GM18870 (cell line): Measurements from ENCODE around the gene EIF5.
A peak's percentile ranks its signal among the peaks of the same experiment; 100 is the strongest.

Source experiments
- ATAC-seq: cut with Tn5 transposase; IDR thresholded peaks from one replicate; pipeline ENCODE4 v1.9.1; 2021; ENCODE audit warnings: moderate library complexity; ENCODE audit not compliant: unreplicated experiment

Gene EIF5

DNA sequence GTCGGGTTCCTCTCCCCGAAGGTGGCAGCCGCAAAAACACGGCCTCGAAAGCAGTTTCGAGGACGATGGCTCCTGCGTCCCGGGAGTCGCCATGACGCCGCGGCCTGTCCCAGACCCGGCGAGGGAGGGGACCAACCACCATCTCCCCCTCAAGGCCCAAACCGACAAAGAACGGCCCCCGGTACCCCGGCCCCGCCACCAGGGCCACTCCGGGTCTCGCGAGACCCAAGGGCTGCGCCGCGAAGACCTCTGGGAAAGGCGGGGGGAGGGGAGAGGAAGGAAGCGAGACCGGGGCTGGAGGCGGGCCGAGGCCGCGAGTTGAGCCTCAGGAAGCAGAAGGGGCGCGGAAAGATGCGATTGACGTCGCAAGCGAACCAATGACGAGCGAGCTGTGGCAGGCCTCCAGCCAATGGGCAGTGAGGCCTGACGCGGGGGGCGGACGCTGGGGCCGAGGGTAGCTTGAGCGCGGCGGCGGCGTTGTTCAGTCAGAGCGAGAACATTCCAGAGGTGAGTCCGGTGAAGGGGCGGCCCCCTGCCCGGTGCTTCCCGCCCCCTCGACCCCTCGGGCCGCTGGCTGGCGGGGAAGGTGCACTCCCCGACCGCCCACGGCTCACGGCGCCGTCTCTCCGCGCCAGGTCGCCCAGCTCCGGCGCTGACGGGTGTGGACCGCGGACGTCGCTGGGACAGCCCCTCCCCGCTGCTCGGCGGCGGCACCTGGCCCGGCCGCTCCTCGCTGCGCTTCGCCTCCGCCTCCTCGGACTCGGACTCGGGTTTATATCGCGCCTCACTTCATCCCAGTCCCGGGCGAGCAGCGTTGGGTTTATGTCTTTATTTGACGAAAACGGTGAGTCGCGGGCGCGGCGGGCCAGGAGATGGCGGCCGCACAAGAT is at the start of gene EIF5:
Gene EIF5, plus strand, starts transcription at position 484 of the 890 bp plus-strand sequence. CDS start 1,624 bp downstream, outside the sequence.
- ATAC-seq = peak; percentile 78

DNA sequence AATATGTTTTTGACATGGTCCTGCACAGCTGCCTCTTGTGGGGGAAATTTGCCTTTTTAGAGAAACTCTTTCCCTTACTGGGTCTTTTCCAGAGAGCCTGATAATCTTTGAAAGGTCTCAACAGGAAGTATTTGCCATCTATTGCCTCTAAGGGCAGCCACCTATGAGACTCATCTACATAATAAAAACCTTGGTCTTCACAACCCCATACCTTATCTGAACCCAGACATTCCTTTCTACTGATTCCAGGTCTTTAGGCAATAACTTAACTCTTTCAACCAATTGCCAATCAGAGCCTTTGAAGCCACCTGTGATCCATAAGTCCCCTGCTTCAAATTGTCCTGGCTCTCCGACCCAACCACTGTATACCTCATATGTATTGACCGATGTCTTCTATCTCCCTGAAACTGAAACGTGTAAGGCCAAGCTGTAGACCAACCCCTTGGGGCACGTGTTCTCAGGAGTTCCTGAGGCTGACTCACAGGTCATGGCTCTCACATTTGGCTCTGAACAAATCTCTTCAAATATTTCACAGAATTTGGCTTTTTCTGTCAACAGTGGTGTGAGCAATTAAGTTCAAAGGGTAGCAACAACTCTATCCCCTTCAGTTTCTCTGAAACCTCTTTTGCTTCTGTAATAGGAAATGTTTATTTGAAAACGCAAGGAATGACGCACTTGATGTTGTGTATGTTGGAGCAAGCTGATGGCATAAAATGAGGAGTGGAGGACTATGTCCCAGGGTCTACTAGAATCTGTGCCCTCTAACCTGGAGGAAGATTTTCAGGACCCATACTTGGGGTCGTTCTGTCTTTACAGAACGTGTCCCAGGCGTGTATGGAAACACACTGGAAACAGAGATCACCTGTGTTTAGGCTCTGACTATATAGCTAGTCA is 49.2 kb upstream of the EIF5 start:
- ATAC-seq = no peak

DNA sequence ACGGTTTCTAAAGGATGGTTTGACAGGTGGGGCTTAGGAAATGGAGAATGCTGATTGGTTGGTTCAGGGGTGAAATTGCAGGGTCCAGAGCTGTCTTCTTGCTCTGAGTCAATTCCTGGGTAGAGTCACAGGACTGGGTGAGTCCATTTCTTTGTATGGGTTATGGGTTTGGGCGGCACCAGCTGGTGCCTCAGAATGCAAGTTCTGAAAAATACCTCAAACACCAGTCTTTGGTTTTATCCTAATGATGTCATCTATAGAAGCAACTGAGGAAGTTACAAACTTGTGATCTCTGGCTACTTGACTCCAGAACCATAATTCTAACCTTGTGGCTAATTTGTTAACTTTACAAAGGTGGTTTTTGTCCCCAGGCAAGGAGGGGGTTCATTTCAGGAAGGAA is 47.6 kb upstream of the EIF5 start:
- no peak for ATAC-seq

DNA sequence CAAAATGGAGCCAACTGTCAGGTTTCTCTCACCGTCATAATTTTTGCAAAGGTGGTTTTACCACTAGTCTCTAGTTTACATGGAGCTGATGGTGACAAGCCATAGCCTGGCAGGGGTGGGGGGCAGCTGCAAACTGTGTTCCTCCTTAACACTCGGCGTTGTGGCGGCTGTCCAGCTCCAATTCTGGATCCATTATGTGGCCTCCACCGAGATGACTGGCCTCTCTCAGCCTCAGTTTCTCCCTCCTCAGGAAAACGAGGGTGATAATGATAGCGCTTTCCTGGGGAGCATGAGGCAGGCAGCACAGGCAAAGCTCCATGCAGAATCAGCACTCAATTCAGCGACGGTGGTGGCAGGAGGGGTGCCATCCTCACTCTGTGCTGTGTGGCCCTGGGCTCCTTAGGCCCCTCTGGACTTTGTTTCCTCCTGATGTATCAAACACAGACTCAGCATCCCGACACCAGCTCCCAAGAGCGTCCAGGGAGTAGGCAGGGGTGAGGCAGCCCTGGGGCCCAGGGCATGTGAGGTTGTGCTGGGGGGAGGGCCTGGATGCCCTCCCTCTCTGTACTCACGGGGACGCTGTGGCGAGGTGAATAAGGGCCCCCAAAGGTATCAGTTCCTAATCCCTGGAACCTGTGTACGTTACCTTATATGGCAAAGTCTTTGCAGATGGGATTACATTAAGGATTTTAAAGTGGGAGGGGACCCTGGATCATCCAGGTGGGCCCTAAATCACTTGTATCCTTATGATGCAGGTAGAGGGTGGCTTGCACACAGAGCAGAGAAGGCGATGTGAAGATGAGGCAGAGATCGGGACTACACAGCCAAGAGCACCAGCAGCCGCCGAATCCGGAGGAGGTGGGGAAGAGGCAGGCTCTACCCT is 46.8 kb upstream of the EIF5 start:
- no peak for ATAC-seq

DNA sequence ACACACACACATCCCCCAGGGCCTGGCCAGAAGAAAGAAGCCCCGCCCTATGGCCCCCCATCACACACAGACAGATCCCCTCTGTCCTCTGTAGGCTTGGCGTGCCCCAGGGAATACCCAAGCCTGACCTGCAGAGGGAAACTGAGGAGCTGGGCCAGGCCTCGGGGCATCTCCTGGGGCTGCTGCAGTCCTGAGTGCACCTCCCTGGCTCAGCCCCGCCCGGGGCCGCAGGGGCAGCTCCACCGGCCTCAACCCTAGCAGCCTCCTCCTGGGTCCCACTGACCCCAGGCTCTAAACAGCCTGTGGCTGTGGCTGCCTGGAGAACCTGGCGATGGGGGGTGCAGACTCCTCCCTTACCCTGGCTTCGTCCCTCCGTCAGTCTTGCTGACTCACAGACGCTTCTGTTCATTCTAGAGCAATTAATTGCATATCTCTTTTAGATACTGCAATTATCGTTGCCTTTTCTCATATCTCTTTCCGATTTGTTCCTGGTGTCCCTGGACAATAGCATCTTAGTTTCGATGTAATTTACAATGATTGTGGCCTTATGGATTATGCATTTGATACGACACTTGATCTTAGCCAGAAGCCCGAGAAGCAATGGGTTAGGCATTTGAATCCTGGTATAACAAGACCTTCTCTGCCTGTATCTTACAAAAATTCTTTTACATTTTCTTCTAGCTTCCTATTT is 45.8 kb upstream of the EIF5 start:
- ATAC-seq = no peak

DNA sequence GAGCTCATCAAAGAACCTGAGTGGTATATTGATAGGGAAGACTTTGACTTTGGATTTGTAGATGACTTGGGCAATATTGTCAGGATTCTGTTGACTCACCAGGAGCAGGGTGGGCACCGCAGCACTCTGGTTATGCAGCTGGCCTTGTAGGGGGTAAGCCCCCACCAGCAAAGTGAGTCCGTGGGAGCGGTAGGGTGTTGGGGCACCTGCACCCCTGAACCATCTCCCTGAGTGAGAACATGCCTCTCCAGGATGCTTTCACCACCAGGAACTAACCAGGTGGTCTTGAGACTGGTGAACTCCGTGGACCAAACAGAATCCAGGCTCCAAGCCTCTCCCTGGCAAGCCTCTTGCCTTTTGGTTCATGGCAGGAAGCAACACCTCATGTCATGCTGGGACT is 44.0 kb upstream of the EIF5 start:
- no peak for ATAC-seq

DNA sequence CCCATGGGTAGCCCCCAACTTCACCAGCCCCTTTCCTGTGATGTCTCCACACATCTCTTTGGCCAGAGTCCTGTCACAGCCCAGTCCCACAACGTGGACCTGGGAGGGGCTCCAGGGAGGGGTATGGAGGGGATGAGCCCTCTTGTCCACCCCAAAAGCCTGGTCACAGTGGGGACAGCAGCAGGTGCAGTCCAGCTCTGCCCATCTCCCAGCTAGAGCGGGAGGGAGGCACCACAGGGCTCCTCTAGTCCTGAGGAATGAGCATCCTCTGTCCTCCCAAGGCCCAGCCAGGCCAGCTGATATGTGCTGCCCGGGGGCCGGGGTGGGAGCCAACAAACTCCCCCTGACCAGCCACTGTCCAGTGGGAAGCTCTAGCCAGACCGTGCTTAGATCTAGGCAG is 43.5 kb upstream of the EIF5 start:
- ATAC-seq = no peak

DNA sequence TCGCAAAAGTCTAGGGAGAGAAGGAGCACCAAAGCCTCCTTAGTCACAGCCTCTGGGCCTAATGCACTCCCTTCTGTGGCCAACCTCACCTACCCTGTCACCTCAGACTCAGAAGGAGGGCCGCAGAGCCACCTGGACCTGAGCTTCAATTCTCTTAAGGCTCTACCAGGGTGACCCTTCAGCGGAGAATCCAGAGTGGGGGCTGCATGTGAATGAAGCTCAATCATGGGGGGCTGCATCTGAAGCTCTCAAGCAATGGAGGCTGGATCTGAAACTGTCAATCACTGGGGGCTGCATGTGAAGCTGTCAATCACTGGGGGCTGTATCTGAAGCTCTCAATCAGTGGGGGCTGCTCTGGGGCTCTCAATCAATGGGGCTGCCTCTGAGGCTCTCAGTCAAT is 43.1 kb upstream of the EIF5 start:
- no peak for ATAC-seq

DNA sequence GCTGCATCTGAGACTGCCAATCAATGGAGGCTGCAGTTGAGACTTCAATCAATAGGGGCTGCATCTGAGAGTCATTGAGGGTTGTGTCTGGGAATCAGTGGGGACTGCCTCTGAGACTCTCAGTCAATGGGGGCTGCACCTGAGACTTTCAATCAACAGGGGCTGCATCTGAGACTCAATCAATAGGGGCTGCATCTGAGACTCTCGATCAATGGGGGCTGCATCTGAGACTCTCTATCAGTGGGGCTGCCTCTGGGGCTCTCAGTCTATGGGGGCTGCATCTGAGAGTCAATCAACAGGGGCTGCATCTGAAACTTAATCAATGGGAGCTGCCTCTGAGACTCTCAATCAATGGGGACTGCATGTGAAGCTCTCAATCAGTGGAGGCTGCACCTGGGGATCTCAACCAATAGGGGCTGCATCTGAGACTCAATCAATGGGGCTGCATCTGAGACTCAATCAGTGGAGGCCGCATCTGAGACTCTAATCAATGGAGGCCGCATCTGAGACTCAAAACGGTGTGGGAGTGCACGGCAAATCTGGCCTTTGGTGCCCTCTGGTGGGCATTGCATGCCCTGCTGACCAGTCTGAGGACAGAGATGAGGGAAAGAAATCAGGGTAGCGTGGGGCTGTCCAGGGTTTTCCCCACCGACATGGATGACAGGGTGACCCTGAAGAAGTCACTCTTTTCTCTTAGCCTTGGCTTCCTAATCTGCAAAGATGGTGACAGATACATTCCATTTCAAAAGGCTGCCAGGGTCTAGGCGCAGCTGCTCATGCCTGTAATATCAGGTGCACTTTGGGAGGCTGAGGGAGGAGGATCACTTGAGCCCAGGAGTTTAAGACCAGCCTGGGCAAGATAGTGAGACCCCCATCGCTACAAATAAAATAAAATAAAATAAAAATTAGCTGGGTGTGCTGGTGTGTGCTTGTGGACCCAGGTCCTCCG is 41.3 kb upstream of the EIF5 start:
- no peak for ATAC-seq

DNA sequence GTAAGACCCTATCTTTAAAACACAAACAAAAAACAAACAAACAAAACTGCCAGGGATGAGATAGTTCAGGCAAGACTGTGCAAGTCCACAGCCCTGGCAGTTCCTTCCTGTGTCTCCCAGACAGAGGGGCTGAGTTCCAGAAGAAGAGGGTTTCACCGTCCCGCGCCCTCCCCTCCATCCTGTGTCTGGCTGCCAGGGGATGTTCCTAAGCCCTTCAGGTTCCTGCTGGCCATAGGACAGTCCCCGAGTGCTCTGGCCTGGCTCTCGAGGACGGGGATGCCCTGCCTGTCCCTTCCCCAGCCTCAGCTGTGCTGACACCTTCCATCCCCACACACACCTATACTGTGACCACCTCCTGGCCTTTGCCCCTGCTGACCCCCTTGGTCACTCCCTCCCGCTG is 40.6 kb upstream of the EIF5 start:
- no peak for ATAC-seq

DNA sequence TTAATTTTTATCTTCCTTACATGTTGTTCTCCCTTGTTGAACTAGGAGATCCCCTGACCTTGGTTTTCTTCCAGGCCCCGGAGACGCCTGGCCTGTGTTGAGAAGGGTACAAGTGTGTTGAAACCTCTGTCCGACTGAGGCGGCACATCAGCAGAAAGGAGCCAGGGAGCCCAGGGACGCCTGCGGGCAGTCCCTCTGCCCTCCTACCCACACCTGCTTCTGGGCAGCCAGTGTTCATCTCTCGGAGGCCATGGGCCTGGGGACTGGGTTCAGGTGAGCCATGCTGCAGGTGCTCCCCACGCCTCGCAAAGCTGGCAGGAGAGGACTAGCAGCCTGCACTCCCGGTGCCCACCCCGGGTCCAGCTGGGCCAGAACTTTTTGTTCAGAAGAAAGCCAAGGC is 39.9 kb upstream of the EIF5 start:
- no peak for ATAC-seq

DNA sequence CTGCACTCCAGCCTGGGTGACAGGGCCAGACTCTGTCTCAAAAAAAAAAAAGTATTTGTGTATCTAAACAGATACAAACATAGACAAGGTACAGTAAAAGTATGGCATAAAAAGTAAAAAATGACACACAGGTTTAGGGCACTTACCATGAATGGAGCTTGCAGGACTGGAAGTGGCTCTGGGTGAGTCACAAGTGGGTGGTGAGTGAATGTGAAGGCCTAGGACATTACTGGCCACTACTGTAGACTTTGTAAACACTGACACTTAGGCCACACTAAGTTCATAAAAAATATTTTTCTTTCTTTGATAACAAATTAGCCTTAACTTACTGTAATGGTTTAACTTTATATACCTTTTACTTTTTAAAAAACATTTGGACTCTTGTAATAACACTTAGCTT is 38.0 kb upstream of the EIF5 start:
- ATAC-seq = no peak

DNA sequence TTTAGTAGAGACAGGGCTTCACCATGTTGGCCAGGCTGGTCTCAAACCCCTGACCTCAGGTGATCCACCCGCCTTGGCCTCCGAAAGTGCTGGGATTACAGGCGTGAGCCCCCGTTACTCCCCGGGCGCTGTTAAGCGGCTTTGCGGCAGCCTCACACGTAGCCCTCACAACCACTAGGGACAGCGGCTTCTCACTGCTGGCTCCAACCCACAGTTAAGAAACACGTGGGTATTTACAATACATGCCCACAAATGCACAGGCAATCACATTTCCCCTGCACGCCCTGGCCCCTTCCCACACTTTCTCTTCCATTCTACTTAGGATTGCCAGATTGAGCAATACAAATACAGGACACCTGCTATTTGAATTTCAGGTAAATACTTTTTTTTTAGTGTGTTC is 37.0 kb upstream of the EIF5 start:
- no peak for ATAC-seq

DNA sequence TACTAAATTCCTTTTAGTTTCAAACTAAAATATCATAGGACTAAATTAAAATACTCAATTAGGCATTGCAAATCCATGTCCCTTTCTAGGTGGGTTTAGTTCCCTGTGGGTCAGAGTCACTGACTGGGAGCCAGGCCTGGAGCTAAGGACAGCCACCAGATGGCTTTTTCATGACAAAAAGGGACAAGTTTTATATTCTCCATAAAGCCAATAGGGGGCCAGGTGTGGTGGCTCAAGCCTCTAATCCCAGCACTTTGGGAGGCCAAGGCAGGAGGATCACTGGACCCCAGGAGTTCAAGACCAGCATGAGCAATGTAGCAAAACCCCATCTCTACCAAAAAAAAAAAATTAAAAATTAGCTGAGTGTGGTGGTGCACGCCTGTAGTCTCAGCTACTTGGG is 35.4 kb upstream of the EIF5 start:
- no peak for ATAC-seq

DNA sequence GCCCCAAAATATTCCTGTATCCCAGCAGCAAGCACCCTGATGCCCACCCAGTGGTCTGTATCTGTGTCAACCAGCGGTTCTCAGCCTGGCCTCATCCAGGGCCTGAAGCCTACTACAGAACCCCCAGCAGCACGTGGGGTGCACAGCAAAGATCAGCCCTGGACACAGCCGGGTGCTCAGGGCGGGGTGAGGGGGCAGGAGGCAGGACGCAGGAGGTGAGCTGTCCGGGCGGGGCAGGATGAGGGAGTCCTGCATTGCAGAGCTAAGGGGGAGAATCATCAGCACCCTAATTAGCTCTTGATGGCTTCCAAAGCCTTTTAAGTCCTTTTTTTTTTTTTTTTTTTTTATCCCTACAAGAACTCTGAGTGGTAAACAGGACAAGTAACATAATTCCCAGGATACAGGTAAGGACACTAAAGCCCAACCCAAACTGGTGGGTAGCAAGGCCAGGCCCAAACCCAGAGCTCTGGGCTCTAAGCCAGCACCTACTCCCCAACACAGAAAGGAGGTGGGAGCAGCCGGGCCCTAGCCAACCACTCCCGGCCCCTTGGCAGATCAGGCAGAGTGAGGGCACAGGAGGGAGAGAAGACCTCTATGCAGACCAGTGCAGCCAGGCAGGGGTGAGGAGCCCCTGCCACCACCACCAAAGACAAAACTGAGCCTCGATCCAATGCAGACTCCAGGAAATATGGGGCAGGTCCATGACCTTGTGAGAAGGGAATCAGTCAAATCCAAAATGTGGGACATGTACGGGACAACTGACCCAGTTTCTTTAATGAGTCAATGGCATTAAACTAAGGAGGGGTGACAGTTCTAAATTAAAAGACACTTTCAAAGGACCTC is 32.3 kb upstream of the EIF5 start:
- no peak for ATAC-seq

DNA sequence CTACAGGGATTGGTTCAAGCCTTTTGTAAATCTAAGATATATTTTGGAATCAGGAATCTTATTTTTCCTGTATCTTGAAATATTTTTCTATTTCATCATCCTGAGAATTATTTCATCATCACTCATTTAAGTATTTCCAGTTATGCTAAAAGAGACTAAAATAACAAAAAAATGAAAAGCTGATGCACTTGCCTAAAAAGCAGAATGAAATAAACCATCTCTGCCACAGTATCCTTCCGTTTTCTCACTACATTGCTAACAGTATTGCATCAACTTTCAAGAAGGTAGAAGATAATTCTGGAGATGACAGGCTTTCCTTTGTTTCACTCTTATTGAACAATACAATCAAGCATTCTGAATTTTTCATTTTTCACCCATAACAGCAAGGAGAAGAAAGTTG is 31.1 kb upstream of the EIF5 start:
- no peak for ATAC-seq

DNA sequence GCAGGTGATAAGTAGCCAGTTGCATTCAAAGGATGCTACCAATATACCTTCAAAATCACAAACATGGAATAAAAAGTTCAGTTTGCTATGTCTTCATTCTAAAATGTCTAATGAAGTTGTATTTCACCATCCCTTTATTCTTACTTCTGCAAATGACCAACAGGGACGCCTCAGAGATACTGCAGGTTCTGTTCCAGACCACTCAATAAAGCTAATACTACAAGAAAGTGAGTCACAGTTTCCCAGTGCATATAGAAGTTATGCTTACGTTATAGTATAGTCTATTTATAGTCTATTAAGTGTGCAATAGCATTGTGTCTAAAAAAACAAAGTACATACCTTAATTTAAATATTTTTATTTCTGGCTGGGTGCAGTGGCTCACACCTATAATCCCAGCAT is 29.3 kb upstream of the EIF5 start:
- ATAC-seq = no peak
